K562 (cell line): ENCODE results near the gene MAGI1.

Source experiments
- BHLHE40 ChIP-seq: IDR thresholded peaks from 2 replicates; pipeline ENCODE4 v1.6.1; 2011; ENCODE audit warnings: low read length, improper control_type of control experiment
- CREB1 ChIP-seq, 2 experiments: sonication (generic) in 1 of 2; formaldehyde crosslinking in 1 of 2; IDR thresholded peaks; 2 replicates each; pipeline versions ENCODE4 v1.6.1 to v1.8.0; 2012 to 2022; ENCODE audit warnings: inconsistent platforms in 1 of 2, mild to moderate bottlenecking in 1 of 2, missing genetic modification reagents in 1 of 2, moderate library complexity in 1 of 2
- CTCF ChIP-seq, 3 experiments: IDR thresholded peaks in 2 of 3; conservative IDR thresholded peaks in 1 of 3; 2 replicates each; pipeline ENCODE4 v1.5.1; 2011 to 2012; ENCODE audit warnings: low read length in 3 of 3, mild to moderate bottlenecking in 3 of 3, control low read depth in 2 of 3, improper control_type of control experiment in 1 of 3, inconsistent platforms in 1 of 3, low read depth in 1 of 3, mixed read lengths in 1 of 3, moderate library complexity in 1 of 3; ENCODE audit not compliant: insufficient read depth in 2 of 3
- POLR2A ChIP-seq: fragments of 450-650 bp; conservative IDR thresholded peaks from 2 replicates; pipeline ENCODE4 v1.6.1; 2016
- ZBTB33 ChIP-seq: sonication (generic); formaldehyde crosslinking; IDR thresholded peaks from 2 replicates; pipeline ENCODE4 v1.8.1; 2023; ENCODE audit warnings: mild to moderate bottlenecking, missing genetic modification reagents

DNA sequence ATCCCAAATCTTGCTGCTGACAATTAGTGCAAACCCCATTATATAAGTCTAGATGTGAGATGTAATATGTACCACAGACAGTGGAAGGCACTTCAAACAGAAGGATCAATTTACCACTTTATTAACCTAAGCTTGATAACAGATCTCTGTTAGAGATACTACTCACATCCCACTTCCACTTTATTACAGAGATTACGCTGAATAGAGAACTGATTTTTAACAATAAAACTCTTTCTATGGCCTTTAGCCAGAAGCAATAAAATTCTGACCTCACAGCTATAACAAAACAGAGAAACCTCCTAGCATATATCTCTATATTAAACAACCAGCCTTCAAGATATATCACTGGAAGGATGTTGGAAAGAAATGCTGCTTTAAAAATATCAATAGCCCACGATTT lies 517.7 kb downstream of the MAGI1 start:
- no peak for TF ChIP-seq BHLHE40
- no peak for TF ChIP-seq CTCF (IDR thresholded peaks at IDR 0.05 in 2 of 3, conservative IDR thresholded peaks at IDR 0.05 in 1 of 3; ENCODE audit: insufficient read depth in 2 of 3, low read depth in 1 of 3, low read length in 3 of 3)
- no peak for TF ChIP-seq POLR2A
- no peak for TF ChIP-seq ZBTB33
- TF ChIP-seq CREB1 (IDR thresholded peaks at IDR 0.05): no peak
- TF ChIP-seq CREB1 (CRISPR knock-in tag; IDR thresholded peaks at IDR 0.05): no peak
